Fibroblast of peridontal ligament (primary cell): Measurements from ENCODE around the gene NEU4.
A peak's percentile ranks its signal among the peaks of the same experiment; 100 is the strongest.
"Not testable (repeated sequence)": the region's sequence is repeated elsewhere in the genome, so short reads cannot be mapped to it uniquely, and the experiment has no call there.

ENCODE experiments used
- DNase-seq: peaks from one replicate; pipeline ENCODE4 v3.0.0-alpha.2; 2010; ENCODE audit errors: extremely low read depth

The NEU4 gene

GRCh38 chr2:241774419-241775222 lies 34.4 kb upstream of the NEU4 start:
- DNase-seq: peak; percentile 49

GRCh38 chr2:241775223-241776177 lies 33.5 kb upstream of the NEU4 start:
- DNase-seq: no peak

- no peak for DNase-seq
Observed at GRCh38 chr2:241776336-241777169, 32.4 kb upstream of the NEU4 start, which contains the start of gene GAL3ST2. Gene GAL3ST2, plus strand, starts transcription at chr2:241776822. Its CDS starts 134 bp downstream, at chr2:241776956.

GRCh38 chr2:241777170-241777685 lies 31.8 kb upstream of the NEU4 start:
- DNase-seq: no peak

- no peak for DNase-seq
Observed at GRCh38 chr2:241777686-241778627, 31.0 kb upstream of the NEU4 start.

- DNase-seq: no peak
Observed at GRCh38 chr2:241780939-241781569, 27.9 kb upstream of the NEU4 start.

- not testable (repeated sequence) for DNase-seq
Observed at GRCh38 chr2:241782053-241782452, 26.9 kb upstream of the NEU4 start.

GRCh38 chr2:241788135-241788534 lies 20.9 kb upstream of the NEU4 start:
- DNase-seq: no peak

GRCh38 chr2:241788572-241788971 lies 20.4 kb upstream of the NEU4 start:
- no peak for DNase-seq

GRCh38 chr2:241791385-241791784 lies 17.6 kb upstream of the NEU4 start:
- DNase-seq: not testable (repeated sequence)

GRCh38 chr2:241793385-241793784 lies 15.6 kb upstream of the NEU4 start:
- no peak for DNase-seq

- DNase-seq: no peak
Observed at GRCh38 chr2:241794250-241794823, 14.7 kb upstream of the NEU4 start.

GRCh38 chr2:241795021-241795999 lies 13.7 kb upstream of the NEU4 start:
- no peak for DNase-seq

- no peak for DNase-seq
Observed at GRCh38 chr2:241796209-241796608, 12.8 kb upstream of the NEU4 start.

GRCh38 chr2:241796610-241797138 lies 12.3 kb upstream of the NEU4 start:
- DNase-seq: no peak

- DNase-seq: no peak
Observed at GRCh38 chr2:241797441-241798080, 11.4 kb upstream of the NEU4 start.

GRCh38 chr2:241798081-241798630 lies 10.8 kb upstream of the NEU4 start:
- no peak for DNase-seq
